Measurements from ENCODE around the gene SERPINA12. TPM values are rescaled to one million over a fixed set of nuclear protein-coding genes. Genes with fewer than 3 reads are reported as not detected.

Gene SERPINA12
- total RNA-seq, 1 donor from 2014 or later: not detected

DNA sequence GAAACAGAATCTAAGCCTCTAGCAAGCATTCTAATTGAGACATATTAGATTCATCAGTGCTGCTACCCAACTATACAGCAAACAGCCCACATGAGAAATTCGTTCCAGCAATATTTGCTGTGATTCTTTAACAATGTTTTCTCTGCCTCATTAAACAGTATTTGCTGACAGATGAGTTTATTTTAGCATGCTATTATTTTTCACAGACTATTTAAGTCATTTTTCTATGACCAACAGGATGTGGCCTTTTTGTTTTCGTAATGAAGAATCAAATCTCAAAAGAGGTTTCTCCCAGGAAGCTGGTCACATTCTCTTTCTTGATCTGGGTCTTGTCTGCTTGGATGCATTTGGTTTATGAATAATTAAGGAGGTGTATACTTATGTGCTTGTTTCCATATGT, 23.2 kb upstream of the SERPINA12 start:
- H3K4me3 ChIP-seq: no peak overlapping the region
- no peak for DNase-seq
- no peak overlapping the region for H3K27ac ChIP-seq
- no peaks in the 10 kb centered on the region for H3K4me1 ChIP-seq
- no peaks in the 10 kb centered on the region for H3K36me3 ChIP-seq
- no peak for ATAC-seq
- H3K9me3 ChIP-seq: no peaks in the 10 kb centered on the region
- TF ChIP-seq, protein P1, sequence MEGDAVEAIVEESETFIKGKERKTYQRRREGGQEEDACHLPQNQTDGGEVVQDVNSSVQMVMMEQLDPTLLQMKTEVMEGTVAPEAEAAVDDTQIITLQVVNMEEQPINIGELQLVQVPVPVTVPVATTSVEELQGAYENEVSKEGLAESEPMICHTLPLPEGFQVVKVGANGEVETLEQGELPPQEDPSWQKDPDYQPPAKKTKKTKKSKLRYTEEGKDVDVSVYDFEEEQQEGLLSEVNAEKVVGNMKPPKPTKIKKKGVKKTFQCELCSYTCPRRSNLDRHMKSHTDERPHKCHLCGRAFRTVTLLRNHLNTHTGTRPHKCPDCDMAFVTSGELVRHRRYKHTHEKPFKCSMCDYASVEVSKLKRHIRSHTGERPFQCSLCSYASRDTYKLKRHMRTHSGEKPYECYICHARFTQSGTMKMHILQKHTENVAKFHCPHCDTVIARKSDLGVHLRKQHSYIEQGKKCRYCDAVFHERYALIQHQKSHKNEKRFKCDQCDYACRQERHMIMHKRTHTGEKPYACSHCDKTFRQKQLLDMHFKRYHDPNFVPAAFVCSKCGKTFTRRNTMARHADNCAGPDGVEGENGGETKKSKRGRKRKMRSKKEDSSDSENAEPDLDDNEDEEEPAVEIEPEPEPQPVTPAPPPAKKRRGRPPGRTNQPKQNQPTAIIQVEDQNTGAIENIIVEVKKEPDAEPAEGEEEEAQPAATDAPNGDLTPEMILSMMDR (IDR thresholded peaks at IDR 0.05): no peak
- intact Hi-C loops (cut with DNase I): no loop called here
- H3K27me3 ChIP-seq: peaks cover 20% of the 10 kb centered on the region

DNA sequence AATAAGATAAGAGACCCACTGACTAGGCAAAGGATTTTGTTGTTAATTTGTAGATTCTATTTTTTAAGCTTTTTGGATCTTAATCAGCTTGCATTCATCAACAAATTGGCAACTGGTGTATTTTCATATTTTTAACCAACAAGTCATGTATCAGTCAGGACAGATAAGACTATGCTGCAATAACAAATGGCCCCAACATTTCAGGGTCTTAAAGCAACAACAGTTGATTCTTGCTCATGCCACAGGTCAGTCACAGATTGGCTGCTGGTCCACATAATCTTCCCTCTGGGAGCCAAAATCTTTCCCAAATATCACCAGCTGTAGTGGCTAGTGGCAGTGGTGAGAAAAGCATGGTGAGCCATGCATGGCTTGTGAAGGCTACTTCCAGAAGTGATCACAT, 21.9 kb upstream of the SERPINA12 start:
- TF ChIP-seq, protein P1 (IDR thresholded peaks at IDR 0.05): no peak
- DNase-seq: no peak
- Histone ChIP-seq H3K27ac (no peak overlapping the region), H3K9me3 (no peaks in the 10 kb centered on the region), H3K4me3 (no peak overlapping the region), H3K4me1 (no peaks in the 10 kb centered on the region), H3K27me3 (peaks cover 20% of the 10 kb centered on the region), H3K36me3 (no peaks in the 10 kb centered on the region)
- intact Hi-C loops (cut with DNase I): no loop called here
- no peak for ATAC-seq

DNA sequence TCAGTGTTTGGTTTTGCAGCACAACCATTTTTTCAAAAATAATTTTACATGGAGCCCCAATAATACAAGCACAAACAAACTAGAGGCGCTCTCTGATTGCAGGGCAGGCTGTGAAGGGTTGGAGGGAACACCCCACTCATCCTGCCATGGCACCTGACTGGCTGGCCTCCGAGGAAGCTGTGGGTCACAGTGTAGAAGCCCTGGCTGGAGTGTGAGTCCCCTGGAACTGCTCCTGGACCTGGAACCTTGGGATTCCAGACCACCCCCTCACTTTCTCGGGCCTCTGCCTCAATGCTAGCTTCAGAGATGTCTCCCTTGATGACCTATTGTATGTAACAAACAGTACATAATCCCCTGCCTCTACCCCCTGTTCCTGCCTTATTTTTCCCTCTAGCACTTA, 14.8 kb upstream of the SERPINA12 start:
- TF ChIP-seq, protein P1 (IDR thresholded peaks at IDR 0.05): no peak
- Histone ChIP-seq H3K27me3 (no peaks in the 10 kb centered on the region), H3K36me3 (no peaks in the 10 kb centered on the region), H3K9me3 (no peaks in the 10 kb centered on the region), H3K4me3 (no peak overlapping the region), H3K27ac (no peak overlapping the region), H3K4me1 (no peaks in the 10 kb centered on the region)
- ATAC-seq (no peak), DNase-seq (no peak)
- intact Hi-C loops (cut with DNase I): no loop called here

DNA sequence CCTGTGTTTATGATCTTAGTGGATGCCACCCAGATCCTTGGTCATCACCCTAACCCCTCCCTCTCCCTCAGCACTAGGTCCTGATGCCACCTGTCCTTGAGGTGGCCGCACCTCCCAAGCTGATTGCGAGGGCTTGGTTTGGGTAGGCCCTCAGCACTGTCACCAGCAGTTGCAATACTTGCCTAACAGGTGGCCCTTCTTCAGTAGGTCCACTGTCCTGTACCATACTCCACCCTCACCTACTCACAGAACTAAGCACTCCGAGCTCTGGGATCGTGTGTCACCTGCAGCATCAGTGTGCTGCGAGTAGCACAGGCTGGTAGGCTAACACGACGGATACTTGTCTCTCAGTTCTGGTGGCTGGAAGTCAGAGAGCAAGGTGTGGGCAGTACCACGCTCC, 14.0 kb upstream of the SERPINA12 start:
- ATAC-seq (peak; percentile 16), DNase-seq (no peak)
- Histone ChIP-seq H3K36me3 (no peaks in the 10 kb centered on the region), H3K4me3 (no peak overlapping the region), H3K9me3 (no peaks in the 10 kb centered on the region), H3K4me1 (no peaks in the 10 kb centered on the region), H3K27me3 (no peaks in the 10 kb centered on the region), H3K27ac (no peak overlapping the region)
- intact Hi-C loops (cut with DNase I): no loop called here
- TF ChIP-seq, protein P1 (IDR thresholded peaks at IDR 0.05): no peak

GRCh38 chr14:94522115-94522724, 13.0 kb upstream of the SERPINA12 start:
- no peaks in the 10 kb centered on the region for H3K27me3 ChIP-seq
- no peak for ATAC-seq
- no peaks in the 10 kb centered on the region for H3K4me1 ChIP-seq
- no peak overlapping the region for H3K27ac ChIP-seq
- intact Hi-C loops (cut with DNase I): no loop called here
- H3K36me3 ChIP-seq: no peaks in the 10 kb centered on the region
- no peak overlapping the region for H3K4me3 ChIP-seq
- H3K9me3 ChIP-seq: no peaks in the 10 kb centered on the region
- no peak for DNase-seq
- TF ChIP-seq, protein P1 (IDR thresholded peaks at IDR 0.05): no peak
